Suprapubic skin (tissue), 3 donors: ENCODE data around the gene DMRTB1.

Experiments
- CTCF ChIP-seq, 2 donors: fragments of 200-600 bp in 1 of 2; fragments of 450-650 bp in 1 of 2; sonication (generic) in 1 of 2; IDR thresholded peaks; one replicate each; pipeline ENCODE4 v1.5.1; 2016 to 2019; ENCODE audit warnings: antibody characterized with exemption in 2 of 2, mild to moderate bottlenecking in 1 of 2, moderate library complexity in 1 of 2
- POLR2AphosphoS5 ChIP-seq, 3 donors: sonication (generic); formaldehyde crosslinking; IDR thresholded peaks; one replicate each; pipeline ENCODE4 v1.6.1; 2017; ENCODE audit warnings: antibody characterized with exemption in 3 of 3

DNA sequence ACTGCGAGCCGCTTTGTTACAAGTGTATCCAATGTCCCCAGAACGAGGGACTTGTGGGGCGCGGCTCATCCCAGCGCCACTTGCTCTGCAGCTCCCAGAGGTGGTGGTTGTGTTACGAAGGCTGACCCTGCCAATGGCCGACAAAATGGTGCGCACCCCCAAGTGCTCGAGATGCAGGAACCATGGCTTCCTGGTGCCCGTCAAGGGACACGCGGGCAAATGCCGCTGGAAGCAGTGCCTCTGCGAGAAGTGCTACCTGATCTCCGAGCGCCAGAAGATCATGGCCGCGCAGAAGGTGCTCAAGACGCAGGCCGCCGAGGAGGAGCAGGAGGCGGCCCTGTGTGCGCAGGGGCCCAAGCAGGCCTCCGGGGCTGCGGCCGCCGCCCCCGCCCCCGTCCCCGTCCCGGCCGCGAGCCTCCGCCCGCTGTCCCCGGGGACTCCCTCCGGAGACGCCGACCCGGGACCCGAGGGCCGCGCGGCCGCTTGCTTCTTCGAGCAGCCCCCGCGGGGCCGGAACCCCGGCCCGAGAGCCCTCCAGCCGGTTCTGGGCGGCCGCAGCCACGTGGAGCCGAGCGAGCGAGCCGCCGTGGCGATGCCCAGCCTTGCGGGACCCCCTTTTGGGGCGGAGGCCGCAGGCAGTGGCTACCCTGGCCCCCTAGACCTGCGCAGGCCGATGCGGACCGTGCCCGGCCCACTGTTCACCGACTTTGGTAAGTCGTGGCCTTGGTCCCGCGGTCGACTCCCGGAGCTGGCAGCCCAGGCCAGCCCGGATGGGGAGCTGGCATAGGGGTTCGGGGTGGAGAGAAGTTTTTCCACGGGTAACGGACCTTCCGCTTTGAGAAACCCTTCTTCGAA is at the start of gene DMRTB1:
- TF ChIP-seq CTCF (IDR thresholded peaks at IDR 0.05) (no peak), POLR2AphosphoS5 (IDR thresholded peaks at IDR 0.05) (no peak)
